Measurements from ENCODE around the gene ATP5F1A.

DNA sequence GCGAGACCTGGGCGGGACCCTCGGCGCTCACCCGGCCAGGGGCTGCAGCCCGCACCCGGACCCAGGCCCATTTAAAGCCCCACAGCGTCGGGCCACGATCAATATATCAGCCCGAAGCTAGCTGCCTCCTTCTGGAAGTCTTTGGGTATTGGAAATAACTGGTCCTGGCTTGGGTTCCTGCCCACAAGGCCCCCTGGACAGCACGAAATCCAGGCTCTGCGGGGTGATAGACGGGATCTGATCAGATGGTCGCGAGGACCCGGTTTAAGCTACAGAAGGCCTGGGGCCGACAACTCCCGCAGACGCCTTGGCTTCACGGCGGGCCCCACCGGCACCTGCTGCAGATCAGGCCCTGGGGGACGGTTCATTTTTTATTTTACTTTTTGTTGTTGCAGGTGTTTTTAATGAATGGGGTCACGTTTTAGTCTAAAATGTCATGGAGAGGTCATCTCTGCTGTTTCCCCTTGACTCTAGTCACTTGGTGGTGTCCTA is 25.7 kb downstream of the ATP5F1A start:
- no peak for TF ChIP-seq EZH2 (IDR thresholded peaks at IDR 0.05)
- TF ChIP-seq FOXP2 (optimal IDR thresholded peaks at IDR 0.05; ENCODE audit: control extremely low read depth, extremely low read length, insufficient read depth): no peak
- no peak for TF ChIP-seq POLR2AphosphoS5 (IDR thresholded peaks at IDR 0.05; ENCODE audit: borderline replicate concordance, low read depth, low read length)

Data from SK-N-MC (cell line).